LNCAP (cell line): ENCODE results near the gene GPATCH2L.

ENCODE experiments used
- TF ChIP-seq, protein P1 (sequence below): fragments of 450-650 bp; IDR thresholded peaks from 2 replicates; pipeline ENCODE4 v1.5.1; 2017; ENCODE audit warnings: mild to moderate bottlenecking

GPATCH2L gene

DNA sequence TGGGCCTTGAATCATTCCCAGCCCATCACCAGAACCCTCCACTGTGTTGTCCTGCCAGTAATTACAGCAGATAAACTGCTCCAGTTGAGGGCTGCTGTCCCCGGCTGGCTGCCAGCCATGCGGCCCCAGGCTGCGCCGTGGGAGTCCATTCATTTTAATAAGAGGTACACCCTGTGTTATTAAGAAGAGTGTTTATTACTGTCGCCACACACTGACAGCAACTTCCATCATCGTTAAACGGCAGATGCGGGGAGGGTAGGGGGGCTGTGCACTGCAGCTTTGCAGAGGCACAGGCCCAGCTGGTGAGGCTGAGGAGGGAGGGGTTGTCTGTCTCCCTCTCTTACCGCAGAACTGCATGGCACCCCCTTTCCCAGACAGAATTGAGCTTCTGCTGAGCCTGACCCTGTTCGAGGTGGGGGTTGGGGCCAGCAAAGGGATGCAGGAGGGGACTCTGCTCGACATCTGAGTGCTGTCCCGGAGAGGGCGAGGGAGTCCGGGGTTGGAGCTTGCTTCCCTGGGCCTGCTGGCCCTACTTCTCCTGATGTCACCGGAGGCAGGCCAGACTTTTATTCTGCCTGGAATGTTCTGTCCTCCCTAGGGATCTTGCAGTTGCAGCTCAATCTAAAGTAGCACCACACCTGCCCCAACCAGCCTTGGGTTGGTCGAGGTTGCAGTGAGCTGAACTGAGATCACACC lies 33.8 kb upstream of the GPATCH2L start:
- TF ChIP-seq, protein P1, sequence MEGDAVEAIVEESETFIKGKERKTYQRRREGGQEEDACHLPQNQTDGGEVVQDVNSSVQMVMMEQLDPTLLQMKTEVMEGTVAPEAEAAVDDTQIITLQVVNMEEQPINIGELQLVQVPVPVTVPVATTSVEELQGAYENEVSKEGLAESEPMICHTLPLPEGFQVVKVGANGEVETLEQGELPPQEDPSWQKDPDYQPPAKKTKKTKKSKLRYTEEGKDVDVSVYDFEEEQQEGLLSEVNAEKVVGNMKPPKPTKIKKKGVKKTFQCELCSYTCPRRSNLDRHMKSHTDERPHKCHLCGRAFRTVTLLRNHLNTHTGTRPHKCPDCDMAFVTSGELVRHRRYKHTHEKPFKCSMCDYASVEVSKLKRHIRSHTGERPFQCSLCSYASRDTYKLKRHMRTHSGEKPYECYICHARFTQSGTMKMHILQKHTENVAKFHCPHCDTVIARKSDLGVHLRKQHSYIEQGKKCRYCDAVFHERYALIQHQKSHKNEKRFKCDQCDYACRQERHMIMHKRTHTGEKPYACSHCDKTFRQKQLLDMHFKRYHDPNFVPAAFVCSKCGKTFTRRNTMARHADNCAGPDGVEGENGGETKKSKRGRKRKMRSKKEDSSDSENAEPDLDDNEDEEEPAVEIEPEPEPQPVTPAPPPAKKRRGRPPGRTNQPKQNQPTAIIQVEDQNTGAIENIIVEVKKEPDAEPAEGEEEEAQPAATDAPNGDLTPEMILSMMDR = no peak

DNA sequence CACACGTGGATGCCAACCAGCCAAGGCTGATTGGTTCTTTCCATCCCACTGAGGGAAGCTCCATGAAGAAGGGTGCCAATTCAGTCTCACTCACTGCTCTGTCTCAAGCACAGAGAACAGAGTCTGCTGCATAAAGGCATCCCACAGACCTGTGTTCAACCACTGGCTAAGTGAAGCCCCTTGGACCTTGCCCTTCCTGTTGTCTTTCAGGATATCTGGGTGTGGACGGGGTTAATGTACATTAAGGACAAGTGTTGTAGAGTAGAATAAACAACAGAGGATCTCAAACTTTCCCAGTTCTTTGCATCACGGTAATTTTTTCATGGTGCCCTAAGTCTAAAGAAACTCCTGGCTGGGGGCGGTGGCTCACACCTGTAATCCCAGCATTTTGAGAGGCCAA lies 33.1 kb upstream of the GPATCH2L start:
- TF ChIP-seq, protein P1 = no peak

DNA sequence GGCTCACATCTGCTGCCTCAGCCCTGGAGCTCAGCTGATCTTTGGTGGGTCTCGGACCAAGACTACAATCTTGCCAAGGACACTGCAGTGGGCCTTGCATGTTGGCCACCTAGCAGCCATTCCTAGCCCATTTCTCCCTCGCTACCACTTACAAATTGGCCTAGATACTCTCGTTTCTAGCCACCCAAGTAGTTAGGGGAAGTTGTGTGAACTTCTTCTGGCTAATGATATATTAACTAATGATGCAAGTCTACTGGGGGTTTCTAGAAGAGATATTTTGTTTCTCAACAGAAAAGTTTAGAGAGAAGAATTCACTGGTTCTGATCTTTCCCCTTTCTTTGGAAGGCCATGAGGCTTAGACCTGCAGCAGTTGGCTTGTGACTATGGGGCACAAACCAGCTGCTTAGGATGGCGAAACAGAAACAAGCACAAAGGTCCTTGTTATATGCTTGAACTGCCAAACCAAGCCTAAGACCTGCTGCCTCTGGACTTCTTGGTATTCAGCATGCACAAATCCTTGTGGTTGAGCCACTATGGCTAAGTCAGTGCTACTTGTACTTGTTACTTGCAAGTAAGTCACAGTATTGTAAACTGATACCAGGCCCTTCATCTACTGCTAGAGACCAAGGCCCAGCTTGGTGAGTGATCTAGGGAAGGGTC lies 30.5 kb upstream of the GPATCH2L start:
- TF ChIP-seq, protein P1 = no peak

DNA sequence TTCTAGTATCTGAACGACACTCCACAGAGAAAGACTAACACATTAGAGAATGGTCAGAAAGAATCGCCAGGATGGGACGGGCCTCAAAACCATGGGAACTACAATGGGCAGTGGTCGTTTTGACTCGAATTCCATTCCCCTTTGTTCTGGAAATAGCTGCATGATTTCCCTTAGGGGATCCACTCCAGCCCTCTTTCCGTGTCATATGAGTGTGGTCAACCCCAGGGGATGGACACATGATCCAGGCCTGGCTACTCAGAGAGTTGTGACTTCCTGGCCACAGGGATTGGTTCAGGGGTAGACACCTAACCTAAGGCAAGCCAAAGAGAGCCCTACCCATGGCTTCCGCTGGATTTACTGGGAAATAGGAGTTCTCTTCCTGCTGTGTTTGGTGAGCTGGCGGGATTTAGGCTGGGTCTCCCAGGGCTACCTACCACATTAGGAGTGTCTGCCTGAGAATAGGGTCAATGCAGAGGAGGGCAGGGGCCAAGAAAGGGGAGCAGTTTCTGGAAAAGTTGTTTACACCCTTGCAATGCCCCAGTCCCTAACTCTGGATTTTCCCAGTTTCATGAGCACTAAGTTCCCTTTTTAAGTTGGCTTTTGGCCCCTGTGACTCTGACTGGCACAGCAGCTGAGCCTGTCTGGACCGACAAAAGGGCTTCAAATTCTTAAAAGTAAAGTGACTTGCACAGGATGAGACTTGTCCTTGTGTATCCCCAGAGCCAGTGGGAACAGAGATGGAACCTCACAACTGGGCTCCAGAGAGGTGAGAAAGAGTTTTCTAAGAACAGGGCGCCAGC lies 28.1 kb upstream of the GPATCH2L start:
- TF ChIP-seq, protein P1 = no peak

DNA sequence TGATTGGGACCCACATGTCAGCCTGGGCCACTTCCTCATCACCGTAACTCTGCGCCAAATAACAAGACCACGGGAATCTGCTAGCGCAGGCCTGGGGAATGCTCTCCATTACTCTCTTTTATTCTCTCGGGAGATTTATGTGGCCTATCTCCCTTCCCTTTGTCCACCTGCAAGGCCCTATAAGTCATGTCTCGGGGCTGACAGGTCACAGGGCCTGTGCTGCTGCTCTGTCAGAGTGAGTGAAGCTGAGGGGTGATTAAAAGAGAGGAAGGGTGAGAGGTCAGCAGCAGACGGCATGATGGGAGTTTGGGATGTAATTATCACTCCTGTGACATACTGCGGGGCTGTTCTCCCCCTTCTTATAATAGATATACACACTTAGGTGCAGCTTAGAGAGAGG lies 26.2 kb upstream of the GPATCH2L start:
- TF ChIP-seq, protein P1 = no peak

DNA sequence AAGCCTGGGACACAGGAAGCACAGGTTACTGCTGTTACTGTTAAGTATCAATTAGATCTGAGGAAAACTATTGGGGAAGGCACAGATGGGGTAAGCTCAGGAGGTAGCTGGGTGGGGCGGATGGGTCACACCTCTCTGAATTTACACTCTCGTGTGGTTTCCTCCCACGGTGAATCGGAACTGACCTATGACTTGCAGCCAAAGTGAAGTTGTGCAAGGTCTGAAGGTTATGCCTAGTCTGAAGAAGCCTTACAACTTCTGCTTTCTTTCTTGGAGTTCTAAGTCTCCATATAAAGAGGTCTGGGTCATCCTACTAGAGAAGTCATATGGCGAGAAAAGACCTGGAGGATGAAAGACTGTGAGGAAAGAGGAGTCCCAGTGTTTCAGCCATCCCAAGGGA lies 25.6 kb upstream of the GPATCH2L start:
- TF ChIP-seq, protein P1 = no peak

DNA sequence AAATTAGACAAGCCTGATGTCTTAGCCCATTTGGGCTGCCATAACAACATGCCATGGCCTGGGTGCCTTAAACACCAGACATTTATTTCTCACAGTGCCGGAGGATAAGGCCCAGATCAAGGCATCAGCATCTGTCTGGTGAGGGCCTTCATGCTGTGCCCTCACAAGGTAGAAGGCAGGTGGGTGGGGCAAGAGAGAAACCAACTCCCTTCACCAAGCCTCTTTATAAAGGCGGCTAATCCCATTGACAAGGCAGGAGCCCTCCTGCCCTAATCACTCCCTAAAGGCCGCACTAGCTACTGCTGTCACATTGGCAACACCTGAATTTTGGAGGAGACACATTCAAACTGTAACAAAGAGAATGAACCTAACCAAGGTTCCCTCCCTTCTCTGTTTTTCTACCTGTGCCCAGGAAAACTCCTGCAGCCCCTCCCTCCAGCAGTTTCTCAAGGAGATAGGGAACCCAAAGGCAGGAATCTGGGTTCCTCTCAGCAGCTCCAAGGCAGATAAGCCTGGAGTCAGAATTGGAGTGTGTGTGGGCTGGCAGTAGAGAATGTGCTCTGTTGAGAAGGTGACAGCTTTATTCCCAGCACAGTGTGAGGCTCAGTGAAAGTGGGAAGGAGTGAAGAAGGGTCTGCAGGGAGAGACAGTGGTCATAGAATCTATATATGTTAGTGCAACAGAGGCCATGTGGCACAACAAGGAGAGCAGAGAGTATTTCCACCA lies 21.7 kb upstream of the GPATCH2L start:
- TF ChIP-seq, protein P1 = no peak
